Testis (tissue), 3 donors: Measurements from ENCODE around the gene STAT6. TPM values are rescaled to one million over a fixed set of nuclear protein-coding genes. Genes with fewer than 3 reads are reported as not detected.

Experiments used
- DNase-seq: peaks from one replicate; pipeline ENCODE4 v3.0.0-alpha.2; 2019
- H3K27ac ChIP-seq, 2 donors: fragments of 200-600 bp; sonication (generic); one replicate each; pipeline ENCODE4 v1.5.1; 2019
- H3K27me3 ChIP-seq: fragments of 200-600 bp; sonication (generic); one replicate; pipeline ENCODE4 v1.5.1; 2019
- H3K36me3 ChIP-seq: fragments of 200-600 bp; sonication (generic); one replicate; pipeline ENCODE4 v1.5.1; 2017; ENCODE audit warnings: low read depth; ENCODE audit errors: missing control alignments
- H3K4me1 ChIP-seq: fragments of 200-600 bp; sonication (generic); one replicate; pipeline ENCODE4 v1.5.1; 2019
- H3K4me3 ChIP-seq, 2 donors: fragments of 200-600 bp; sonication (generic); one replicate each; pipeline ENCODE4 v1.5.1; 2017 to 2019
- H3K9me3 ChIP-seq: fragments of 200-600 bp; sonication (generic); one replicate; pipeline ENCODE4 v1.5.1; 2017
- POLR2A ChIP-seq: fragments of 450-650 bp; IDR thresholded peaks from one replicate; pipeline ENCODE4 v1.6.1; 2017; ENCODE audit warnings: antibody characterized with exemption, mild to moderate bottlenecking, moderate library complexity
- WGBS, 2 donors: methylation state at CpG; one replicate each; pipeline ENCODE4 v1.1.5; 2018; 5-methylcytosine and 5-hydroxymethylcytosine counted together
- intact Hi-C: fragments of 100-400 bp; cut with DNase I; formaldehyde crosslinking; loops from one replicate; pipeline ENCODE4 v1.15.1; 2023; ENCODE audit warnings: low total_unique reads
- polyA plus RNA-seq: library from polyadenylated mRNA; stranded (reverse); fragments of 350-450 nt; fragmentation: Illumina TruSeq; extraction: RNeasy Lipid Tissue Mini Kit (QIAGEN cat#74804); gene quantifications from one replicate; pipeline ENCODE4 v1.2.3, GENCODE V29; 2014; ENCODE audit warnings: low read depth, low replicate concordance; ENCODE audit not compliant: insufficient read depth
- total RNA-seq, 2 donors: library from RNA; depleted of rRNA; stranded (reverse); fragments of >200 nt; gene quantifications; one replicate each; pipeline ENCODE4 v1.2.3, GENCODE V29; 2016
- TF ChIP-seq, protein P1 (sequence below), 3 experiments: fragments of 450-650 bp in 2 of 3; fragments of 200-600 bp in 1 of 3; sonication (generic) in 1 of 3; IDR thresholded peaks; one replicate each; pipeline ENCODE4 v1.5.1; 2016 to 2019; ENCODE audit warnings: antibody characterized with exemption in 3 of 3, mild to moderate bottlenecking in 2 of 3, moderate library complexity in 1 of 3

Gene STAT6
- total and polyA plus RNA-seq, 3 donors from 2014 or later = 53.2 to 81.5 (median 66.2) TPM

DNA sequence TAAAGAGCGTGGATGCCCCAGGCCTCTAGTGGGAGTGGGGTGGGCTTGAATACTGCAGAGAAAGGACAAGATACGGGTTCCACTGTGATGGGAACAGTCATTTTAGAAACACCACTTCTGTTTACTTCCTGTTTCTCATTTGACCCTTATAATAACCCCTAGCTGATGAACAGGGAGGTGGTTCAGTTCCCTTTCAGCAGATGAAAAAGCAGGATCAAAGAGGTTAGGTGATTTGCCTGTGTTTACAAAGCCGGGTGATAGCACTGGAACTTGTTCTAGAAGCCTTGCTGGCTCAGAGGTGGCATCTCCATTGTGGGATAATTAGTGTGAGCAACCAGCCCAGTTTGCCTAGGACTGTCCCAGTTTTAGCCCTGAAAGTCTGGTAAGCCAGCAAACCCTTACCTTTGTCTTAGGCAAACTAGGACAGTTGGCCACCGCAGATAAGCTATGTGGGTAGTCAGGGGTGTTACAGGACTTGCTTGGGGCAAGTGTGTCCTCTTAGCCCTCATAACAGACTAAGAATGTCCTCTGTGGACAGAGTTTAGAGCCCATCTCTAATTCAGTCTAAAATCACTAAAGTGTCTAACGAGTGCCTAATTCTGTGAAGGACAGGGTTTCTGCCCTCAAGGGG lies 43.8 kb upstream of the STAT6 start:
- no peak overlapping the region for H3K4me3 ChIP-seq
- no peak for DNase-seq
- H3K4me1 ChIP-seq = peaks cover 48% of the 10 kb centered on the region
- no peaks in the 10 kb centered on the region for H3K36me3 ChIP-seq
- WGBS, 2 donors = 86 to 94% methylated on average over 5 of the region's 5 CpGs
- no peaks in the 10 kb centered on the region for H3K27me3 ChIP-seq
- no peak overlapping the region for H3K27ac ChIP-seq
- H3K9me3 ChIP-seq = no peaks in the 10 kb centered on the region
- no peak for TF ChIP-seq POLR2A
- TF ChIP-seq, protein P1, sequence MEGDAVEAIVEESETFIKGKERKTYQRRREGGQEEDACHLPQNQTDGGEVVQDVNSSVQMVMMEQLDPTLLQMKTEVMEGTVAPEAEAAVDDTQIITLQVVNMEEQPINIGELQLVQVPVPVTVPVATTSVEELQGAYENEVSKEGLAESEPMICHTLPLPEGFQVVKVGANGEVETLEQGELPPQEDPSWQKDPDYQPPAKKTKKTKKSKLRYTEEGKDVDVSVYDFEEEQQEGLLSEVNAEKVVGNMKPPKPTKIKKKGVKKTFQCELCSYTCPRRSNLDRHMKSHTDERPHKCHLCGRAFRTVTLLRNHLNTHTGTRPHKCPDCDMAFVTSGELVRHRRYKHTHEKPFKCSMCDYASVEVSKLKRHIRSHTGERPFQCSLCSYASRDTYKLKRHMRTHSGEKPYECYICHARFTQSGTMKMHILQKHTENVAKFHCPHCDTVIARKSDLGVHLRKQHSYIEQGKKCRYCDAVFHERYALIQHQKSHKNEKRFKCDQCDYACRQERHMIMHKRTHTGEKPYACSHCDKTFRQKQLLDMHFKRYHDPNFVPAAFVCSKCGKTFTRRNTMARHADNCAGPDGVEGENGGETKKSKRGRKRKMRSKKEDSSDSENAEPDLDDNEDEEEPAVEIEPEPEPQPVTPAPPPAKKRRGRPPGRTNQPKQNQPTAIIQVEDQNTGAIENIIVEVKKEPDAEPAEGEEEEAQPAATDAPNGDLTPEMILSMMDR (IDR thresholded peaks at IDR 0.05) = no peak
- intact Hi-C loops = no loop called here

DNA sequence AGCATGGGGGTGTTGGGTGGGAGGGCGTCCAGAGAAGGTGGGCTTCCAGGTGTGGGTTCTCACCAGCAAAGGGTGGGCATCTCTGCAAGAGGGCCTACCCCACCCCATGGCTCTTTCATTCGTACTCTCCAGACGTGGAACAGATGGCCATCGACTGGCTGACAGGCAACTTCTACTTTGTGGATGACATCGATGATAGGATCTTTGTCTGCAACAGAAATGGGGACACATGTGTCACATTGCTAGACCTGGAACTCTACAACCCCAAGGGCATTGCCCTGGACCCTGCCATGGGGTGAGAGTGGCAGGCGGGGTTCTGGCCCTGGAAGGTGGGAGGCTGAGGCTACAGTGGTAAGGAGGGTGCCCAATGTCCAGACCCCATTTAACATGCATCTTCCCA lies 42.9 kb upstream of the STAT6 start:
- Histone ChIP-seq H3K36me3 (no peaks in the 10 kb centered on the region), H3K9me3 (no peaks in the 10 kb centered on the region), H3K4me3 (no peak overlapping the region), H3K4me1 (peaks cover 56% of the 10 kb centered on the region), H3K27me3 (no peaks in the 10 kb centered on the region), H3K27ac (no peak overlapping the region)
- DNase-seq = no peak
- TF ChIP-seq POLR2A = no peak
- TF ChIP-seq, protein P1 (IDR thresholded peaks at IDR 0.05) = no peak
- intact Hi-C loops = no loop called here
- WGBS, 2 donors = 90 to 96% methylated on average over 6 of the region's 6 CpGs

DNA sequence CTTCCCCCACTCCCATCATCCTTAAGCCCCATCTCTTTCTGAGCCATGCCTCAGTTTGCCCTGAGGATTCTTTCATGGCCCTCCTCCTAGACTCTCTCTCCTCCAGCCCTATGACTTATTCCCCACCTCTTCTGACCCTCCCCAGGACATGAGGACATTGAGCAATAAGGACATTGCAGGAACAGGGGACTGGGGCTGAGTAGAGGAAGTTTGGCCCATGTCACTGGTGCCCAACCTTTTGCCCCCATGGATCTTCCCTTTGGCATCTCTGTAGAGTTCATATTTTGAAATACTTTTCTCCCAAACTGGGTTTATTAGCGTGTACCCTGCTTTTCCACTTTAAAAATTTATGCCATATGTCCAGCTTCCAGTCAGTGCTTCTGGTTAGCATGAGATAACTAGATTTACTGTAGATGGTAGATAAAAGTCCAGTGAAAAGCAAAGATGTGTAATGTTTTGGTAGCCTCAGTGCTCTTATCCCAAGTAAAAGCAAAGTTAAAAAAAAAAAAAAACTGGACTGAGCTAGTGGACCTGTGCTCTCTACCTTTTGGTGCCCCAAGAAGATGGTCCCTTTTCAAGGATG lies 42.3 kb upstream of the STAT6 start:
- Histone ChIP-seq H3K27ac (peak overlapping the region; percentile 63 to 78), H3K9me3 (no peaks in the 10 kb centered on the region), H3K27me3 (no peaks in the 10 kb centered on the region), H3K36me3 (no peaks in the 10 kb centered on the region), H3K4me3 (no peak overlapping the region), H3K4me1 (peaks cover 62% of the 10 kb centered on the region)
- WGBS, 2 donors = 87 to 90% methylated on average over 1 of the region's 1 CpG
- TF ChIP-seq, protein P1 (IDR thresholded peaks at IDR 0.05) = no peak
- TF ChIP-seq POLR2A = no peak
- intact Hi-C loops = no loop called here
- DNase-seq = no peak

DNA sequence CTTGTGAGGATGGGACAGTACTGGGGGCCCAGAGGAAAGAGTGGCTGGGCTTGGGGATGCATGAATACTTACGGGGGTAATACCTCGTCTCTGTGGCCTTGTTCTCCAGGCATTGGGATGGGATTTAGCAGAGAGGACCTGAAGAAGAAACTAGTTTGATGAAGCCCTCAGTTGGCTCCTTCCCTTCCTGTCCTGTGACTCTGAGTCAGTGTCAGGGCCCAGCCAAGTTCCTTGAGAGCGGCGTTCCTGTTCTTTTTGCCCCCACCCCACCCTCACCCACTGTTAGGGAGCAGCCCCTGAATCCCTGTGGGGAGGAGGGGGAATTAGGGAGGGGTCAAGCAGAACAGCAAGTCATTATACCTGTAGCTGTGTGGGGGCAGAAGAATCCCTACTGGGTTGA lies 41.5 kb upstream of the STAT6 start:
- H3K36me3 ChIP-seq = no peaks in the 10 kb centered on the region
- peaks cover 62% of the 10 kb centered on the region for H3K4me1 ChIP-seq
- peak; percentile 71 for DNase-seq
- peak overlapping the region; percentile 63 to 78 for H3K27ac ChIP-seq
- intact Hi-C loops = no loop called here
- TF ChIP-seq POLR2A = no peak
- TF ChIP-seq, protein P1 (IDR thresholded peaks at IDR 0.05) = no peak
- H3K9me3 ChIP-seq = no peaks in the 10 kb centered on the region
- 52 to 55% methylated on average over 4 of the region's 4 CpGs for WGBS, 2 donors
- H3K4me3 ChIP-seq = no peak overlapping the region
- H3K27me3 ChIP-seq = no peaks in the 10 kb centered on the region
